ENCODE results near the gene APRT.

The APRT gene

DNA sequence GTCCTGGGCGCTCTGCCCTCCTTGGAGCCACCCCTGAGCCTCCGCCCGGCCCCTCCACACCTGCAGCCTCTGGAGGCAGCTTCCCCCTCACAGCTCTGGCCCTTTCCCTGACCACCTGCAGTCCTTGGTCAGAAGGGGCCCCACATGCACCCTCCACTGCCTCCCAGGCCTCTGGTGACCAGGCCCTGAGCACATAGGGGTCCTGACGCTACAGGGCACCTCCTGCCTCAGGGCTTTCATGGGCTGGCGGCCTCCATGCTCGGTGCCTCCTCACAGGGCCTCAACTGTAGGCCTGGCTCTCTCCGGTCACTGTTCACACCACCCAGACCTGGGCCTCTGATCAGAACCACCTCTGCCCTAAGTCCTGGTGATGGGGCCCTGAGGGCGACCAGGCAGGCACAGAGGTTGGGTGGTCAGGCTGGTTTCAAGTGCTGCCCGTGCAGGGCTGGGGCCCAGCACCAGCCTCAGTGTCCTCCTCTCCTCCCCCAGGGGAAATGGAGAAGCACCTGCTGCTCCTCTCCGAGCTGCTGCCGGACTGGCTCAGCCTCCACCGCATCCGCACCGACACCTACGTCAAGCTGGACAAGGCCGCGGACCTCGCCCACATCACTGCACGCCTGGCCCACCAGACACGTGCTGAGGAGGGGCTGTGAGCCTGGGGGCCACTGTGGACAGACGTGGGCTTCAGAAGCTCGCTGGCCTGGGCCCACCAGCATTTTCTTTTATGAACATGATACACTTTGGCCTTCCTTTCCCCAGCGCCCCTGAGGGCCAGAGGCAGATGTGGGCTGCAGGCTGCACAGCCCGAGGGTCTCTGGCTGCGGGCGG is 3.9 kb downstream of the APRT start:
- DNase-seq (ENCODE audit: low read depth in 2 of 2), result no peak

DNA sequence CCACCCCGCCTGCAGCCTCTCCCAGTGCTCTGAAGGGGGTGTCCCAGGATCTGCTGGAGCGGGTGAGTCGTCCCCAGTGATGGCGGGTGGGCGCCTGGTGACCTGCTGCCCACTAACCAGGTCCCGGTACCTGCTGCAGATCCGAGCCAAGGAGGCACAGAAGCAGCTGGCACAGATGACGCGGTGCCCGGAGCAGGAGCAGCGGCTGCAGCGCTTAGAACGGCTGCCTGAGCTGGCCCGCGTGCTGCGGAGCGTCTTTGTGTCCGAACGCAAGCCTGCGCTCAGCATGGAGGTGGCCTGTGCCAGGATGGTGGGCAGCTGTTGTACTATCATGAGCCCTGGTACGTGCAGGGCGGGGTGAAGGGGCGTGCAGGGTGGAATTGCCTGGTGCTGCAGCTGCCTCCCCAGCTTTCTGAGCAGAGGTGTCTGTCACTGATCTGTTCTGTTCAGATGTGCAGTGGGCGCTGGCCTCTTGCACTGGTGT is 4.5 kb downstream of the APRT start:
- no peak for DNase-seq (ENCODE audit: low read depth in 2 of 2)

DNA sequence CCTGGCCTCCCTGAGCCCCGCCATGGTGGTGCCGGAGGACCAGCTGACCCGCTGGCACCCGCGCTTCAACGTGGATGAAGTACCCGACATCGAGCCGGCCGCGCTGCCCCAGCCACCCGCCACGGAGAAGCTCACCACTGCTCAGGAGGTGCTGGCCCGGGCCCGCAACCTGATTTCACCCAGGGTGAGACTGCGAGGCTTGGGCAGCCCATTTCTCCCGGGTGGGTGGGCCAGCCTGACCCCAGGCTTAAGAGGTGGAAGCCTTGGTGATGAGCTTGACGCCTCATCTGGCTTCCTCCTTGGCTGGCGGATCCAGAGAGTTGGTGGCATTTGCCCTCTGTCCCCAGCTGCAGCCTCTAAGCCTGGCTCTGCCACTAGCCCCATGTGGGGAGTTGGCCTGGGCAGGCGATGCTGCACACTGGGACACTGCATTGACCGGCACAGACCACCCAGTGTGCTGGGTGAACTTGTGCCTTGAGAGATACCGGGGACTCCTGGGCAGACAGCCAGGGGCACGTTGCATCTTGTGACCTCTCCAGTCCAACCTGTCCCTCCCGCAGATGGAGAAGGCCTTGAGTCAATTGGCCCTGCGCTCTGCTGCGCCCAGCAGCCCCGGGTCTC is 5.1 kb downstream of the APRT start:
- no peak for DNase-seq (ENCODE audit: low read depth in 2 of 2)

DNA sequence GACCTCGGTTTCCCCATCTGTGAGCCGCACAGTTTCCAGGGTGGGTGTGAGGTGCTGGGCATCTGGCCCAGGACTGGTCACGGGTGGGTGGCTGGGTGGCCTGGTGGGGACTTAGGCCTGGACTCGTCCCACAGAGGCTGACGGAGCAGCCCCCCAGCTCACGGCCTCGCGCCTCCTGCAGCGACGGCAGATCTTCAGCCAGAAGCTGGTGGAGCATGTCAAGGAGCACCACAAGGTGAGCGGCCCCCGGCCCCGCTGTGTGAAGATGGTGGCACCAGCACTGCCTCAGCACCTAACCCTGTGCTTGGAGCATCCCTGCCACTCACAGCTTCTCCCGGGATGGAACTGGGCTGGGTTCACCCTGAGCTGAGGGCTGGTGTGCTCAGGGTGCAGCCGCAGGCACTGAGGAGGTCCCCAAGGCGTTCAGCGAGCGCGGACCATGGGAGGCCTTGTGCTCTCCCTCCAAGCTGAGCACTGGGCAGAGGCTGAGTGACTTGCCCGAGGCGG is 5.8 kb downstream of the APRT start:
- DNase-seq (ENCODE audit: low read depth in 2 of 2), result no peak

DNA sequence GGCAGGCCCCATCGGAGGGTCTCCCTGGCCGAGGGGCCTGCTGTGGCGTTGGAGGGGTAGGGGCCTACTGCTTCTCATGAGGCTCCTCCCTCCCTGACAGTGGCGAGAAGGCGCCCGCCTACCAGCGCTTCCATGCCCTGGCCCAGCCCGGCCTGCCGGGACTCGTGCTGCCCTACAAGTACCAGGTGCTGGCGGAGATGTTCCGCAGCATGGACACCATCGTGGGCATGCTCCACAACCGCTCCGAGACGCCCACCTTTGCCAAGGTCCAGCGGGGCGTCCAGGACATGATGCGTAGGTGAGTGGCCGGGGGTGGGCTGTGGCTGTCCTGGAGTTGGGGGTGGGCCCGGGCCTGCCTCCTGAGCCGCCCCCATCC is 6.4 kb downstream of the APRT start:
- DNase-seq (ENCODE audit: low read depth in 2 of 2), result no peak

DNA sequence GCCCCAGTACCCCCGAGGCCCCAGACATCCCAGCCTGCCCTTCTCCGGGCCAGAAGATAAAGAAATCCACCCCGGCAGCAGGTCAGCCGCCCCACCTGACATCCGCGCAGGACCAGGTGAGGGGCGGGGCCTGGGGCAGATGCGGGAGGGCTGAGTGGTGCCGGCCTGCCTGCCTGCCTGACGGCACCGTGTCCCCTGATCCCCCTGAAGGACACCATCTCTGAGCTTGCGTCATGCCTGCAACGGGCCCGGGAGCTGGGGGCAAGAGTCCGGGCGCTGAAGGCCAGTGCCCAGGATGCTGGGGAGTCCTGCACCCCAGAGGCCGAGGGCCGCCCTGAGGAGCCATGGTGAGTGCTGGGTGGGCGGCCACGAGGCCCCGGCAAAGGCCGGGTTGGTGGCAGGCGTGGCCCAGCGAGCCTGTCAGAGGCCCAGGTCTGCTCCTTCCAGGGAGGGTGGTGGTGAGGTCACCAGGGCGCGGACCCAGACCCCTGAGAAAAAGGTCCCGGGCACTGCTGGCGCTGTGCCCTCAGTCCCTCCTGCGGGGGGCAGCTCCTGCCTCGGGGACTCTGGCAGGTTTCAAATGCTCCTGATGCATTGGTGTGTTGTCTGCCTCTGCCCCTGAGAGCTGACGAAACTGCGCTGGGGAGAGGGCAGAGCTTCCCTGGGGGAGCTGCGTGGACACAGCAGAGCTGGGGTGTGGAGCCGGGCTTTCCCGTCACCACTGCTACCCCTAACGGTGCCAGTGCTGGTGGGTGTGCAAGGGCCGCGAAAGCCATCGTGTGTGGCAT is 7.0 kb downstream of the APRT start:
- DNase-seq (ENCODE audit: low read depth in 2 of 2), result no peak

DNA sequence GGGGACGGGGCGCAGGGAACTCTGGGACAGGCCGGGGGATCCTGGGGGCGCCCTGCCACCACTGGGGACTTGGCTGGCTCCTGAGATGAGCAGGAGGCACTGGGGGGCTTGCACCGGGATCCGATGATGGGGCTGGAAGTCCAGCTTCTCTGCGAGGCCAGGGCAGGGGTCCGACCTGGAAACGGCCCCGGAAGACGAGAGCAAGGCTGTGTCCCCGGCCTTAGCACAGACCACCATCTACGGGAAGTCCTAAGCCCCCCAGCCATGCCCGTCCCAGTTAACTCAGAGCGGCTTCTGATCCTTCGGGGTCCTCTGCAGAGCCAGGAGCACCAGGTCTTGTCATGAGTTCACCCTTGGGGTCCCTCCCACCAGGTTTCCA is 7.6 kb downstream of the APRT start:
- DNase-seq (ENCODE audit: low read depth in 2 of 2), result no peak

DNA sequence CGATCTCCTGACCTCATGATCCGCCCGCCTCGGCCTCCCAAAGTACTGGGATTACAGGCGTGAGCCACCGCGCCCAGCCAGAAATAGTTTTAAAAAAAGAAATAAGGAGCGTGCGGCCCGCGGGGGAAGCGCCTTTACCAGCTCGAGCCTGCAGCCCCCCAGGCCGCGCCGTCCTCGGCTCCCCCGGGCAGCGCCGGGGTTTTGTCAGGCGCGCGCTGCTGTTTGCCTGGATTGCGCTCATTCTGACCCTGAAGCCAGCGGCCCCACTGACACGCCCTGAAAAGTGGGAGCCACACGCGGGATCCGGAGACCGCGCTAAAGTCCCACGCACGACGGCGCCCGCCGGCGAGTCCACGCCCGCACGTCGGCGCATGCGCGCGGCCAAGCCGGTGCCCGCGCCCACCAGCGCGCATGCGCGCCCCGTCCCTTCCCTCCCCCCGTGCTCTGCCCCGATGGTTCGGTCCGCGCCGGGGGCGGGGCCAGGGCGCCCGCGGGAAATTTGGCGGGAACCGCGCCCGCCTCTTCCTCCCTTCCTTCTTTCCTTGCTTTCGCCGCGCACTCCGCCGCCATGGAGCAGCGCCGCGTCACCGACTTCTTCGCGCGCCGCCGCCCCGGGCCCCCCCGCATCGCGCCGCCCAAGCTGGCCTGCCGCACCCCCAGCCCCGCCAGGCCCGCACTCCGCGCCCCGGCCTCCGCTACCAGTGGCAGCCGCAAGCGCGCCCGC is 8.3 kb downstream of the APRT start, which contains the start of gene CDT1:
Gene CDT1 (plus strand): TSS at position 526 of the 724 bp plus-strand sequence. CDS start 43 bp downstream, at position 569.
- DNase-seq (ENCODE audit: low read depth in 2 of 2), result peak; percentile 64 to 83

DNA sequence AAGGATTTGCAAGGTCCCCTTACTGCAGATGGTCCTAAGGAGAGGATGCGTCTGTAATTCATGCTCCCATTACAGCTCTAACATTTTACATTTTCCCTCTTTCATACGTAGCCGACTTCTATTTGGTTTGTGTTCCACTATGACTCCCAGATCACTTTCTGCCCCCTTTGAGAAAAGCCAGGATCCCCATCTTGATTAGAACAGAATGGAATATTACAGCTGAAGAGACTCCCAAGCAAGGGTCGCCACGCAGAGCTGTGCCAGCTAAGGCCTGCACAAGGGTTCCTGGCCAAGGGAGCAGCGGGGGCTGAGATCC is 11.5 kb downstream of the APRT start:
- DNase-seq (ENCODE audit: low read depth in 2 of 2), result no peak

DNA sequence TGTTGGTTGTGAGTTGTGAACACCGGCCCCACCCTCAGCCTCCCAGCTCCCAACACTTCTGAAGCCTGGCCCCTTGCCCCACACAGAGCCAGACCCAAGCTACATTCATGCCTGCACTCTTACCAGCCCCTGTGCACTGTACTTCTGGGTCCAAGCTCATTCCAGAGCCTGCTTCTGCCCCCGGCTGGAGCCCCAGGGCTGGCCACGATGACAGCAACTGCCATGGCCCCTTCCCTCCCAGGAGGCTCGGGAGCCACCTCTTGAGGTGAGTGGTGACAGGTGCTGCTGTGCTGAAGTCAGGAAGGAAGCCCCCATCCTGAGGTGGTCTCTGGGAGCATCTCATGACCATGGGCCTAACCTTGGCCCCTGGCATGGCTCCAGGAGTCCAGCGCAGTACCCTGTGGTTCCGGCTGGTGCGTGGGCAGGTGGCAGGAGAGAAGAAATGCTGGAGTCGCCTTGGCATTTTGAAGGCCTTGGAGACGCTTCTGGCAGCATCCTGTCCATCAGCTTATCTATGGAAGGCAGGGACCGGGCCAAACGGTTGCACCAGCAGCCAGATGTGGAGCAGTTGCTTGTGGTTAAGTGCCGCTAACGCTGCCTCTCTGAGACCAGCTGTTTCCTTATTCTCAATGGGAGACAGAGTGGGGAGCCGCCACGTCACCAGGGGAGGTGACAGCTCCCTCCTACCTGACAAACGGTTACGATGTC is 12.0 kb downstream of the APRT start:
- no peak for DNase-seq (ENCODE audit: low read depth in 2 of 2)

DNA sequence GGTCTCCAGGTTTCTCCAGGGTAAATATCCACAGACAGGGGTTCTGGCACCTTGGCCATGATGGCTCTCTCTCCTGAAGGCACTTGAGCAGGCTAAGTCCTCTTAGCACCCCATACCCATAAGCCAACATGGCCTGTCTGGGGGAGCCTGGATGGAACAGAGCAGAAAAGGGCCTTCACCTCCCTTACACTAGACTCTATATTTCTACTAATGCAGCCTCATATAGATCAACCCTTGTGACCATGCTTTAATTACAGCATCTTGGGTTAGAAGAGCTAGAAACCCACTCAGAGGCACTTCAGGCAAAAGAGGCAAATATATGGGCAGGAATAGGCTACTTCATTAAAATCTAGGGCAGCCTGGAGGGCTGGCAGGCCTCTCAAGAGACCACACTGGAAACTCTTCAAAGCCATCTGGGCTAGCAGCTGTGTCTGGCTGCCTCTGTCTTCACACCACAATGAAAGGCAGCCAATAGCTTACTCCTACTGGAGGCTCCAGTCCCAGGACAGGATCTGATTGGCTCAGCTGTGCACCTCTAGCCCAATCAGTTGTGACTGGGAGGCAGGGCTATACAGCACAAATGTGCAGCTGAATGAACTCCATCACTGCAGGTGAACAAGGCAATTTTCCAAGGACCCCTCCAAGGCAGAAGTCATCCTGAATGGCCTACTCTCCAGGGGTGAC is 12.8 kb downstream of the APRT start:
- DNase-seq (ENCODE audit: low read depth in 2 of 2), result no peak

DNA sequence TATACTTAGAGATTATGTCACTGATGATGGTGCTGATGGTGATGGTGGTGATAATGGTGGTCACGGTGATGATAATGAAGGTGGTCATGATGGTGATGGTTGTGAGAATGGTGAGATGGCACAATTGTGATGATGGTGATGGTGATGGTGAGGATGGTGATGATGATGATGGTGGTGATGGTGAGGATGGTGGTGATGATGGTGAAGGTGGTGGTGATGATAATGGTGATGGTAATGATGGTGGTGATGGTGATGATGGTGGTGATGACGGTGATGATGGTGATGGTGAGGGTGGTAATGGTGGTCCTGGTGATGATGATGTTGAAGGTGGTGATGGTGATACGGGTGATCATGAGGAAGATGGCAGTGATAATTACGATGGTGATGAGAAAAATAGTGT is 13.7 kb downstream of the APRT start:
- DNase-seq (ENCODE audit: low read depth in 2 of 2), result no peak

DNA sequence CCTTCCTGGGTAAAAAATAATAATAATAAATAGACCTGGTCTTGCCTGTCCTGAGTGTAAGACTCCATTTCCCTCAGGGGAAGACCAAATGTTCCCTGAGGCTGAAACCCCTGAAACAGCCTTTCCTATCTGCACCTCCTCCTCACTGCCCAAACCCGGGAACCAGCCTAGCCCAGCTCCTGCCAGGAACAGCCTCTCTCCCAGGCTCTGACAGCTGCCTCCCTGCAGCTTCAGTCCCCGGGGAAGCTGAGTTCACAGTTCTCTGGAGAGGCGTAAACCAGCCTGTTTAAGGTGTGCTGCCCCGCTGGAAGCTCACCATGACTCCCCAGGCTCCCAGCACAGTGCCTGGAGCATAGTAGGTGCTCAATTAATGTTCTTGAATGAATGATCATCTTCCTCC is 15.4 kb downstream of the APRT start:
- DNase-seq (ENCODE audit: low read depth in 2 of 2), result no peak

DNA sequence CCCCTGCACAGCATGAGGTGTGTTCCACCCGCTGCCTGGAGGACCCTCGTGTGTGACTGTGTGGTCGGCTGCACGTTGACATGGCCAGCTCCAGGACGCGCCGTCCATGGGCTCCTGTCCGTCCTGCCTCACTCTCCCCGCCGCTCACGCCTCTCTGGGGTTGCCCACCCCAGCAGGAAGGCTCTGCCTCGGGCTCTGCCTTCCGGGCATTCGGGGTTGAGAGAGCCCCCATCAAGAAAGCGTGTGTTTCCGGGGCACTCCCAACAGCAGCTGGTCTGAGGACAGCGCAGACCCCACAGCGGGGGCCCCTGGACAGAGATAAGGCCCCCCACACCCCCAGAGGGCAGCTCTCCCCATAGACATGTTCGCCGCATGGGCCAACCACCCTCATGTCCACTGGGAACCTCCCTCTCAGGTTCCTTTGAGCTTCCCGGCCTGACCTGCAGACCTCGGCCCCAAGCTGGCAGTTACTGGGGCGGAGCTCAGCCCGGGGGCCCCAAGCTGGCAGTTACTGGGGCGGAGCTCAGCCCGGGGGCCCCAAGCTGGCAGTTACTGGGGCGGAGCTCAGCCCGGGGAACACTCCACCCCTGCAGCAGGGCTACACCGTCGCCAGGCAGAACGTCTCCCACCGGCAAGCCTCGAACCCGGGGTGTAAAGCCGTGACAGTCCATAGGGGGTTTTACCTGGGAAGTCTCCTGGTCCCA is 18.3 kb downstream of the APRT start:
- DNase-seq (ENCODE audit: low read depth in 2 of 2), result no peak

DNA sequence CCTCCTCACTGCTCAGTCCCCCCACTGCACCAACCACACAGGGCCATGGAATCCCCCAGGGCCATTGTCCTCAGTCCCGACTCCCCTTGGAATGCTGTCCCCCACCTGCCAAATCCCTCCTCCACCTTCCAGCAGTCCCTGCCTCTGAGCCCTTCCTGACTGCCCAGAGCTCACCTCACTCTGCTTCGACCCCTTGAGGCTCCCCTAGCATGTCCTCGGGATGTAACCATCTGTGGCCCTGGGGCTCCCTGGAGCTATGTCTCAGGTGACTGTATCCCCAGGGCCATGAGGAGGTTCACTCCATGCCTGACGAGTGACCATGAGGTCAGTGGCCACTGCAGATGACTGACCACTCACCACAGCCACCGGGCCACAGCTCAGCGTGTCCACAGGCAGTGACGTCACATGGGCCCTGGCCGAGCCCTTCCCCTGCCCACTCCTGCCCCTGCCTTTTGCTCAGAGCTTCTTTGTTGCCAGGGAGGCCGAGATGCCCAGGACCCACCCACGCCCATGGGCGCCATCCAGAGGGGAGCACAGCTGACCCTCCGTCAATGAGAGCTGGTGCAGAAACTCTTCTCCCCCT is 19.0 kb downstream of the APRT start:
- DNase-seq (ENCODE audit: low read depth in 2 of 2), result no peak

DNA sequence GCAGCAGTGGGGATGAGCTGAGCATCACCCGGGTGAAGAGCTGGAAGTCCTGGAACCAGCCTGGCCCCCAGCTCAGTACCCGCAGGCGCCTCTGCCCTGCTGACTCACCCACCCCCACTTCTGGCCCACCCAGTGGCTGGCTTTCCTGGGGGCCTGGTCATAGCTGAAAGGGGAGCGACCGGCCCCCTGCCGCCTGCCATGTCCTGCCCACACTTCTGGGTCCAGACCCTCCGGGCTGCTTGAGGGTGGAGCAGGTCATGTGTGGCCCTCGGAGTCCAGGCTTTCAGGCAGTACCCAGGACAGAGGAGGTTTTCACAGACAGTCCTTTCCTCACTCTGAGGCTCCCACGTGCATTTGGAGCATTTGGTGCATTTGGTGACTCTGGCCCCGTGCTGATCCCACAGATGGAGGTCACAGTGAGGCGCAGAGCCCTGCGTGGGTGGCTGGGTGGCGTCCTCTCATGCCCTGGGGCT is 19.6 kb downstream of the APRT start:
- DNase-seq (ENCODE audit: low read depth in 2 of 2), result no peak

DNA sequence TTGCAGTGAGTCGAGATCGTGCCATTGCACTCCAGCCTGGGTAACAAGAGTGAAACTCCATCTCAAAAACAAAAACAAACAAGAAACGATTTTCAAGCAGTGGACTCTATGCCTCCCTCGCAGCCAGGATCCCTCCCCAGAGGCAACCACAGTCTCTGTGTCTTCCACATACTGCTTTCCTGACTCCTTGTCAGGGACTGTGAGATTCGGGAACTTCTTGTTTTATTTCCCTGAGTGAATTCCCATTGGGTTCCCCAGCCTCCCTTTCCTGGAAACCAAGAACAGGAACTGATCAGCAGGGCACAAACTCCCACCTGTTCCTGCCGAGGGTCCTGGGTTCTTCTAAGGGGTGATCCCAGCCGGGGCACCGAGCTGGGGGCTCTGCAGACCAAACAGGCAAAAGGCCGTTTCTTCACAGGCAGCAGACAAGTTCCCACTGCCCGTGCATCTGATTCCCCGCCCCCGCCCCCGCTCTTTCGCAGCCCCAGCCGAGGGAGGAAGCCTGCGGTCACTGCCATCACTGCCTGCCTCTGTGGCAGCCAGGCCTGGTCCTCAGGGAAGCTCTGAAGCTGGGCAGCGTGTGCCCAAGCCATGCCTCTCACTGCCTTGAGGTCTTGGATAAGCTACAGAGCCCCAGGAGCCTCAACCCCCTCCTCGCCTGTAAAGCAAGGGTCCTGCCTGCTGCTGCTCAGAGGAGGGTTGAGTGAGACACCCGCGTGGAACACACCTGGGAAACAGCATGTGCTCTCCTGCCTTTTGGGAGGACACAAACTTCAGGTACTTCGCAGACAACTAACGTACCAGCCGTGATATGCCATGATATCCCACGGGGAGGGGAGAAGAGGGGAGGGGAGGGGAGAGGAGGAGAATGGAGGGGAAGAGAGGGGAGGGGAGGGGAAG is 21.2 kb downstream of the APRT start:
- peak in 1 of 2 donors; percentile 60 for DNase-seq (ENCODE audit: low read depth in 2 of 2)

DNA sequence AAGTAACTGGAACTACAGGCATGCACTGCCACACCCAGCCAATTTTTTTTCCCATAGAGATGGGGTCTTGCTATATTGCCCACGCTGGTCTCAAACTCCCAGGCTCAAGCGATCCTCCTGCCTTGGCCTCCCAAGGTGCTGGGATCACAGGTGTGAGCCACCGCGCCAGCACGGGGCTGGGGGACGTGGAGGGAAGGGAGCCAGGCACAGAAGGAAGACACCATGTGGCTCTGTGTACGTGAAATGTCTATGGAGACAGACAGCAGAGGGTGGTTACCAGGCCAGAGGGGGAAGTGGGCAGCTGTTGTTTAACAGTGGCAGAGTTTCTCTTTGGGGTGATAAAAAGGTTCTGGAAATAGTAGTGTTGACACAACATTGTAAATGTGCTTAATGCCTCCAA is 22.1 kb downstream of the APRT start:
- no peak for DNase-seq (ENCODE audit: low read depth in 2 of 2)
